OCI-LY1 (cell line): ENCODE data around the gene PSKH1.

Source experiments
- EZH2 ChIP-seq: fragments of 200-600 bp; sonication (generic), shearing (Covaris generic); IDR thresholded peaks from 2 replicates; pipeline ENCODE4 v1.8.0; 2017; ENCODE audit warnings: borderline replicate concordance, mixed run types, mild to moderate bottlenecking, antibody characterized with exemption, low read length, moderate library complexity, mixed read lengths
- TF ChIP-seq, protein P1 (sequence below): fragments of 200-600 bp; sonication (generic), shearing (Covaris generic); IDR thresholded peaks from 2 replicates; pipeline ENCODE4 v1.5.1; 2017; ENCODE audit warnings: mild to moderate bottlenecking, antibody characterized with exemption, low read length, moderate library complexity, mixed read lengths

DNA sequence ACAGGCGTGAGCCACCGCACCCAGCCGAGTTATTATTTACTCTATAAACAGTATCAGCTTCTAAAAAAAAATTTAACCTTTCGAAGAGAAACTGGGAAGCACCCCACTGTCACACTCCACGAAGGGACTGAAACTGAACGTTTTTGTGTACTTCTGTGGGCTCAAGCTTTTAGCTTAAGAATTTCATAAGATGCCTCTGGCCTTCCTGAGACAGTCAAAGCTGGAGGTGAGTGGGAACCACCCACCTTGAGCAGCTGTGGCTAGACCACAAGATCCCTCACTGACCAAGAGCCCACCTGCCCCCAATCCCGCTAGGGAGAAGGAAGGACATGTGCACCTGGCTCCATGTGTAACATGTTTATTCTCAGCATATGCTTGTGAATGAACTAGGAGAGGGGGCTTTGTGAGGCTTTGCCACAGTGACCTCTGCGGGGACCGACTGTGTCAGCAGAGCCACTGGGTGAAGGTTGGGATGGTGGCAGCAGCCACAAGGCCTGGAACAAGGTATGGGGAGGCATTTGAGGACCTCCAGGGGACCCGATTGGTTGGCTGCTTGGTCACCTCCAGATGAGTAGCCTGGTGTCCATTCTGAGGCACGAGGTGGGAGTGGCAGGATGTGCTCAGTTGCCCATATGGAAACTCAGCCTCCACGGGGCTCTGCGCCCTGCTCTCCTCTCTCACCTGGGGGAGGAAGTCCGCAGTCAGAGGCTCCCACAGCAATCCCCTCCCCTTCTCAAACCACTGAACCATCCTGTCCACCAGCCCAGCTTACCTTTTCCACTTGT is 82.5 kb downstream of the PSKH1 start:
- TF ChIP-seq, protein P1, sequence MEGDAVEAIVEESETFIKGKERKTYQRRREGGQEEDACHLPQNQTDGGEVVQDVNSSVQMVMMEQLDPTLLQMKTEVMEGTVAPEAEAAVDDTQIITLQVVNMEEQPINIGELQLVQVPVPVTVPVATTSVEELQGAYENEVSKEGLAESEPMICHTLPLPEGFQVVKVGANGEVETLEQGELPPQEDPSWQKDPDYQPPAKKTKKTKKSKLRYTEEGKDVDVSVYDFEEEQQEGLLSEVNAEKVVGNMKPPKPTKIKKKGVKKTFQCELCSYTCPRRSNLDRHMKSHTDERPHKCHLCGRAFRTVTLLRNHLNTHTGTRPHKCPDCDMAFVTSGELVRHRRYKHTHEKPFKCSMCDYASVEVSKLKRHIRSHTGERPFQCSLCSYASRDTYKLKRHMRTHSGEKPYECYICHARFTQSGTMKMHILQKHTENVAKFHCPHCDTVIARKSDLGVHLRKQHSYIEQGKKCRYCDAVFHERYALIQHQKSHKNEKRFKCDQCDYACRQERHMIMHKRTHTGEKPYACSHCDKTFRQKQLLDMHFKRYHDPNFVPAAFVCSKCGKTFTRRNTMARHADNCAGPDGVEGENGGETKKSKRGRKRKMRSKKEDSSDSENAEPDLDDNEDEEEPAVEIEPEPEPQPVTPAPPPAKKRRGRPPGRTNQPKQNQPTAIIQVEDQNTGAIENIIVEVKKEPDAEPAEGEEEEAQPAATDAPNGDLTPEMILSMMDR, result no peak
- no peak for TF ChIP-seq EZH2
